SK-N-SH (cell line): ENCODE measurements around the gene LATS2. TPM values are rescaled to one million over a fixed set of nuclear protein-coding genes. Genes with fewer than 3 reads are reported as not detected.
"Not testable (repeated sequence)": the region's sequence is repeated elsewhere in the genome, so short reads cannot be mapped to it uniquely, and the experiment has no call there.

Experiments used
- CTCF ChIA-PET: fragments of 300-600, 350-600 bp; formaldehyde crosslinking; extraction: SDS; loops from one replicate; lab custom pipeline; 2021; lab: Yijun Ruan, JAX
- POLR2A ChIA-PET: fragments of 350-600 bp; sonication (Branson Sonifier 250); formaldehyde crosslinking; extraction: SDS; loops from one replicate; lab custom pipeline; 2020; ENCODE audit warnings: antibody characterized with exemption, inconsistent platforms; lab: Yijun Ruan, JAX
- DNase-seq: peaks from one replicate; pipeline ENCODE4 v3.0.0; 2012
- H2AFZ ChIP-seq: fragments of 200-600 bp; sonication (generic); 2 replicates; pipeline ENCODE4 v1.8.1; 2016; ENCODE audit warnings: antibody characterized with exemption, mild to moderate bottlenecking, low read depth
- H3F3A ChIP-seq: fragments of 200-600 bp; sonication (generic); replicated peaks from 2 replicates; pipeline ENCODE3; 2016; ENCODE audit warnings: antibody characterized with exemption, mild to moderate bottlenecking; ENCODE audit not compliant: insufficient read depth
- H3K27ac ChIP-seq, 2 experiments: fragments of 200-500 bp in 1 of 2; fragments of 200-600 bp in 1 of 2; sonication (Bioruptor generic) in 1 of 2; sonication (generic), shearing (Covaris generic) in 1 of 2; 2 replicates each; pipeline versions ENCODE4 v1.5.1 to v1.6.1; 2014 to 2016; ENCODE audit warnings: low read depth in 2 of 2, inconsistent platforms in 1 of 2, low read length in 1 of 2, mild to moderate bottlenecking in 1 of 2, mixed read lengths in 1 of 2
- H3K27me3 ChIP-seq: fragments of 200-600 bp; sonication (generic), shearing (Covaris generic); 2 replicates; pipeline ENCODE4 v1.6.1; 2016; ENCODE audit warnings: mixed run types; ENCODE audit not compliant: insufficient read depth
- H3K36me3 ChIP-seq, 2 experiments: fragments of 200-500 bp in 1 of 2; fragments of 200-600 bp in 1 of 2; sonication (Bioruptor generic) in 1 of 2; sonication (generic) in 1 of 2; replicated peaks in 1 of 2; 2 replicates each; pipeline versions ENCODE3 to v1.5.1; 2014 to 2016; ENCODE audit warnings: low read length in 1 of 2, mild to moderate bottlenecking in 1 of 2; ENCODE audit not compliant: insufficient read depth in 2 of 2, control insufficient read depth in 1 of 2
- H3K4me1 ChIP-seq, 2 experiments: fragments of 200-500 bp in 1 of 2; fragments of 200-600 bp in 1 of 2; sonication (Bioruptor generic) in 1 of 2; sonication (generic), shearing (Covaris generic) in 1 of 2; 2 replicates each; pipeline versions ENCODE4 v1.5.1 to v1.6.1; 2014 to 2016; ENCODE audit warnings: low read depth in 1 of 2, low read length in 1 of 2, mixed run types in 1 of 2; ENCODE audit not compliant: insufficient read depth in 2 of 2, control insufficient read depth in 1 of 2
- H3K4me2 ChIP-seq: fragments of 200-600 bp; sonication (generic), shearing (Covaris generic); 2 replicates; pipeline ENCODE4 v1.6.1; 2017; ENCODE audit warnings: mixed run types
- H3K4me3 ChIP-seq, 2 experiments: fragments of 200-500 bp in 1 of 2; fragments of 200-600 bp in 1 of 2; sonication (Bioruptor generic) in 1 of 2; sonication (generic), shearing (Covaris generic) in 1 of 2; 2 replicates each; pipeline versions ENCODE4 v1.5.1 to v1.8.1; 2014 to 2016; ENCODE audit warnings: low read depth in 2 of 2, inconsistent platforms in 1 of 2, low read length in 1 of 2, mild to moderate bottlenecking in 1 of 2, mixed read lengths in 1 of 2, moderate library complexity in 1 of 2
- H3K79me2 ChIP-seq: fragments of 200-600 bp; sonication (generic); 2 replicates; pipeline ENCODE4 v1.8.1; 2017; ENCODE audit warnings: mild to moderate bottlenecking; ENCODE audit not compliant: insufficient read depth
- H3K9ac ChIP-seq: fragments of 200-600 bp; sonication (generic); 2 replicates; pipeline ENCODE4 v1.6.1; 2017; ENCODE audit warnings: mixed run types
- H3K9me2 ChIP-seq: fragments of 200-600 bp; sonication (generic); 2 replicates; pipeline ENCODE4 v1.6.1; 2017; ENCODE audit warnings: mixed run types
- H3K9me3 ChIP-seq: fragments of 200-600 bp; sonication (generic); 2 replicates; pipeline ENCODE4 v1.6.1; 2017; ENCODE audit warnings: mixed run types, mild to moderate bottlenecking, moderate library complexity
- H4K20me1 ChIP-seq: fragments of 200-600 bp; sonication (generic); 2 replicates; pipeline ENCODE4 v1.6.1; 2017; ENCODE audit warnings: mild to moderate bottlenecking, mixed run types; ENCODE audit not compliant: insufficient read depth
- FOSL2 ChIP-seq: IDR thresholded peaks from 2 replicates; pipeline ENCODE4 v1.4.0; 2012; ENCODE audit warnings: low read depth, mild to moderate bottlenecking, moderate library complexity, borderline replicate concordance
- MAX ChIP-seq: IDR thresholded peaks from 2 replicates; pipeline ENCODE4 v1.4.0; 2012; ENCODE audit warnings: low read depth
- TCF12 ChIP-seq: IDR thresholded peaks from 2 replicates; pipeline ENCODE4 v1.4.0; 2012
- USF1 ChIP-seq: IDR thresholded peaks from 2 replicates; pipeline ENCODE4 v1.4.0; 2012; ENCODE audit warnings: low read depth, borderline replicate concordance
- USF2 ChIP-seq: fragments of 150-350 bp; IDR thresholded peaks from 2 replicates; pipeline ENCODE4 v1.6.1; 2017; ENCODE audit warnings: antibody characterized with exemption, low read length, low read depth, borderline replicate concordance
- whole genome bisulfite sequencing: methylation state at CpG from one replicate; pipeline ENCODE4 v1.1.6; 2017; ENCODE audit warnings: low lambda C conversion rate; 5-methylcytosine and 5-hydroxymethylcytosine counted together
- polyA plus RNA-seq, 3 experiments: library from polyadenylated mRNA; depleted of rRNA; stranded (reverse); fragments of >200 nt; gene quantifications; 2 replicates each; pipeline ENCODE4 v1.2.3, GENCODE V29; 2012

LATS2 gene
- polyA plus RNA-seq, 1 of the 3 experiments (the other 2 are of a cell fraction) = 19.6 TPM

- Histone ChIP-seq H3K36me3 (no peaks in the 10 kb centered on the region), H3K4me1 (peaks cover 0 to 3% of the 10 kb centered on the region in 2 experiments; a peak in 1 of 4 replicates), H3K27me3 (no peaks in the 10 kb centered on the region), H4K20me1 (no peaks in the 10 kb centered on the region), H3K9me2 (no peaks in the 10 kb centered on the region), H3K4me3 (peak overlapping the region; percentile 26), H3K79me2 (no peaks in the 10 kb centered on the region), H3K9me3 (no peaks in the 10 kb centered on the region), H3K4me2 (peak overlapping the region; percentile 67; the same call in 1 of the 2 replicates), H2AFZ (peak overlapping the region; percentile 83), H3K27ac (no peak overlapping the region), H3F3A (no peaks in the 10 kb centered on the region), H3K9ac (0 out of 2 replicates have a peak overlapping the region, but pooled peaks have one; percentile 14)
- ChIA-PET CTCF (interaction anchor here (0.9 to 1.2 kb wide), 3 partner anchors 9 to 534 kb away, joined by 3 to 5 read pairs (median 4); no protein-coding TSS in a partner anchor), POLR2A (interaction anchor here (0.6 kb wide), 1 partner anchor 77 kb away, joined by 3 read pairs; no protein-coding TSS in a partner anchor)
- 24% methylated on average over 16 of the region's 29 CpGs for WGBS
- DNase-seq = peak; percentile 30
- no peak for TF ChIP-seq TCF12
- 0 out of 2 replicates have a peak, but pooled peaks have one; percentile 20 for TF ChIP-seq MAX
- TF ChIP-seq USF1 = no peak
Measured at GRCh38 chr13:20945952-20946383, 115.4 kb downstream of the LATS2 start.

GRCh38 chr13:20942938-20943559 lies 118.3 kb downstream of the LATS2 start:
- Histone ChIP-seq H3K9me2 (no peaks in the 10 kb centered on the region), H2AFZ (peak overlapping the region; percentile 76), H3K9me3 (no peaks in the 10 kb centered on the region), H3K4me1 (peaks cover 0 to 3% of the 10 kb centered on the region in 2 experiments; a peak in 1 of 4 replicates), H3F3A (no peaks in the 10 kb centered on the region), H3K4me2 (peak overlapping the region; percentile 41; the same call in 1 of the 2 replicates), H3K79me2 (no peaks in the 10 kb centered on the region), H3K27ac (peak overlapping the region in 1 of 2 experiments; percentile 86; a peak in 2 of 4 replicates), H3K27me3 (no peaks in the 10 kb centered on the region), H3K9ac (peak overlapping the region; percentile 58; the same call in 1 of the 2 replicates), H3K4me3 (no peak overlapping the region), H3K36me3 (no peaks in the 10 kb centered on the region), H4K20me1 (no peaks in the 10 kb centered on the region)
- CTCF ChIA-PET = interaction anchor here (0.6 to 3.6 kb wide), 29 partner anchors 9 to 1852 kb away, joined by 3 to 15 read pairs (median 4); partner anchors contain the start of genes MRPL57 and SKA3
- POLR2A ChIA-PET = interaction anchor here (1.0 kb wide), 1 partner anchor 237 kb away, joined by 4 read pairs; no protein-coding TSS in a partner anchor
- WGBS = 67% methylated on average over 22 of the region's 22 CpGs
- TF ChIP-seq FOSL2 = no peak
- no peak for TF ChIP-seq USF2
- no peak for DNase-seq

- H4K20me1 ChIP-seq, H3K4me3 ChIP-seq, H3K36me3 ChIP-seq, H2AFZ ChIP-seq, CTCF ChIA-PET, H3K4me2 ChIP-seq, H3F3A ChIP-seq, H3K9me2 ChIP-seq, H3K9me3 ChIP-seq, H3K9ac ChIP-seq, H3K4me1 ChIP-seq, H3K79me2 ChIP-seq, H3K27me3 ChIP-seq, DNase-seq, H3K27ac ChIP-seq: not testable (repeated sequence)
- 78% methylated on average over 10 of the region's 10 CpGs for WGBS
- POLR2A ChIA-PET = interaction anchor here (0.6 kb wide), 1 partner anchor 38 kb away, joined by 3 read pairs; the partner anchor contains the start of gene XPO4
Measured at GRCh38 chr13:20940511-20940910, 120.9 kb downstream of the LATS2 start.
